ENCODE data around the gene RAD51B. TPM values are rescaled to one million over a fixed set of nuclear protein-coding genes. Genes with fewer than 3 reads are reported as not detected.

RAD51B gene
- total RNA-seq, 1 experiment from 2014 or later: 23.3 TPM

- no TSS peak for BruUV-seq (replicated peaks)
- TF ChIP-seq EZH2 (IDR thresholded peaks at IDR 0.05; ENCODE audit: borderline replicate concordance, low read depth, low read length, poor library complexity, severe bottlenecking) (no peak), CTCF (conservative IDR thresholded peaks at IDR 0.05; ENCODE audit: low read depth, low read length) (no peak)
- DNase-seq (ENCODE audit: low spot score): no peak
- CTCF ChIA-PET: no interaction called here
- POLR2A ChIA-PET (ENCODE audit: low non-redundant PET): no interaction called here
- Histone ChIP-seq H3K4me1 (ENCODE audit: insufficient read depth, low read length, poor library complexity, severe bottlenecking) (no peaks in the 10 kb centered on the region), H3K4me3 (ENCODE audit: low read depth, low read length, poor library complexity, severe bottlenecking) (no peak overlapping the region), H3K9me3 (ENCODE audit: low read depth, low read length, poor library complexity, severe bottlenecking) (no peaks in the 10 kb centered on the region), H3K27me3 (replicated peaks; ENCODE audit: insufficient read depth, low read depth, low read length, poor library complexity) (no peaks in the 10 kb centered on the region), H3K27ac (ENCODE audit: low read depth, low read length, poor library complexity, severe bottlenecking) (no peak overlapping the region), H3K36me3 (ENCODE audit: insufficient read depth, low read length, poor library complexity, severe bottlenecking) (no peaks in the 10 kb centered on the region)
- intact Hi-C loops (cut with micrococcal nuclease; ENCODE audit: unreplicated experiment): no loop called here
These were observed 743.3 kb downstream of the RAD51B start for GRCh38 chr14:68562911-68563250.

- no peaks in the 10 kb centered on the region for H3K4me1 ChIP-seq (ENCODE audit: insufficient read depth, low read length, poor library complexity, severe bottlenecking)
- no peaks in the 10 kb centered on the region for H3K36me3 ChIP-seq (ENCODE audit: insufficient read depth, low read length, poor library complexity, severe bottlenecking)
- no peak overlapping the region for H3K4me3 ChIP-seq (ENCODE audit: low read depth, low read length, poor library complexity, severe bottlenecking)
- no peak for DNase-seq (ENCODE audit: low spot score)
- intact Hi-C loops (cut with micrococcal nuclease; ENCODE audit: unreplicated experiment): no loop called here
- H3K27me3 ChIP-seq (replicated peaks; ENCODE audit: insufficient read depth, low read depth, low read length, poor library complexity): no peaks in the 10 kb centered on the region
- BruUV-seq (replicated peaks): no TSS peak
- ChIA-PET CTCF (no interaction called here), POLR2A (ENCODE audit: low non-redundant PET) (no interaction called here)
- H3K9me3 ChIP-seq (ENCODE audit: low read depth, low read length, poor library complexity, severe bottlenecking): no peaks in the 10 kb centered on the region
- no peak overlapping the region for H3K27ac ChIP-seq (ENCODE audit: low read depth, low read length, poor library complexity, severe bottlenecking)
- no peak for TF ChIP-seq EZH2 (IDR thresholded peaks at IDR 0.05; ENCODE audit: borderline replicate concordance, low read depth, low read length, poor library complexity, severe bottlenecking)
- no peak for TF ChIP-seq CTCF (conservative IDR thresholded peaks at IDR 0.05; ENCODE audit: low read depth, low read length)
These were observed 743.9 kb downstream of the RAD51B start for GRCh38 chr14:68563251-68564131.

- H3K36me3 ChIP-seq (ENCODE audit: insufficient read depth, low read length, poor library complexity, severe bottlenecking): no peaks in the 10 kb centered on the region
- DNase-seq (ENCODE audit: low spot score): no peak
- H3K27ac ChIP-seq (ENCODE audit: low read depth, low read length, poor library complexity, severe bottlenecking): no peak overlapping the region
- TF ChIP-seq EZH2 (IDR thresholded peaks at IDR 0.05; ENCODE audit: borderline replicate concordance, low read depth, low read length, poor library complexity, severe bottlenecking) (no peak), CTCF (conservative IDR thresholded peaks at IDR 0.05; ENCODE audit: low read depth, low read length) (no peak)
- H3K9me3 ChIP-seq (ENCODE audit: low read depth, low read length, poor library complexity, severe bottlenecking): no peaks in the 10 kb centered on the region
- H3K27me3 ChIP-seq (replicated peaks; ENCODE audit: insufficient read depth, low read depth, low read length, poor library complexity): no peaks in the 10 kb centered on the region
- ChIA-PET CTCF (no interaction called here), POLR2A (ENCODE audit: low non-redundant PET) (no interaction called here)
- H3K4me3 ChIP-seq (ENCODE audit: low read depth, low read length, poor library complexity, severe bottlenecking): no peak overlapping the region
- no TSS peak for BruUV-seq (replicated peaks)
- intact Hi-C loops (cut with micrococcal nuclease; ENCODE audit: unreplicated experiment): no loop called here
- no peaks in the 10 kb centered on the region for H3K4me1 ChIP-seq (ENCODE audit: insufficient read depth, low read length, poor library complexity, severe bottlenecking)
These were observed 744.7 kb downstream of the RAD51B start for GRCh38 chr14:68564191-68564825.

Data from A673 (cell line).